Esophagus muscularis mucosa (tissue), 4 donors: Measurements from ENCODE around the gene C1orf159. TPM values are rescaled to one million over a fixed set of nuclear protein-coding genes. Genes with fewer than 3 reads are reported as not detected.

Experiments
- DNase-seq: peaks from one replicate; pipeline ENCODE4 v3.0.0-alpha.2; 2017; ENCODE audit errors: extremely low spot score
- H3K27ac ChIP-seq, 4 donors: fragments of 200-600 bp; sonication (generic); replicated peaks in 1 of 4; 1 replicate in 3 of 4; 2 replicates in 1 of 4; pipeline ENCODE4 v1.5.1; 2016 to 2019; ENCODE audit warnings: mild to moderate bottlenecking in 1 of 4
- H3K27me3 ChIP-seq, 4 donors: fragments of 200-600 bp; sonication (generic); one replicate each; pipeline versions ENCODE4 v1.5.1 to v1.6.0; 2016 to 2019
- H3K36me3 ChIP-seq, 4 donors: fragments of 200-600 bp; sonication (generic); one replicate each; pipeline ENCODE4 v1.5.1; 2016 to 2019
- H3K4me1 ChIP-seq, 4 donors: fragments of 200-600 bp; sonication (generic); one replicate each; pipeline ENCODE4 v1.5.1; 2016 to 2019
- H3K4me3 ChIP-seq, 4 donors: fragments of 200-600 bp; sonication (generic); 1 replicate in 2 of 4; 2 replicates in 2 of 4; pipeline ENCODE4 v1.5.1; 2016 to 2019; ENCODE audit warnings: mild to moderate bottlenecking in 4 of 4, moderate library complexity in 1 of 4
- H3K9me3 ChIP-seq, 4 donors: fragments of 200-600 bp; sonication (generic); 1 replicate in 3 of 4; 2 replicates in 1 of 4; pipeline ENCODE4 v1.5.1; 2016 to 2019
- EP300 ChIP-seq: sonication (generic); formaldehyde crosslinking; IDR thresholded peaks from one replicate; pipeline ENCODE4 v1.6.1; 2017; ENCODE audit warnings: antibody characterized with exemption
- POLR2A ChIP-seq: fragments of 450-650 bp; IDR thresholded peaks from one replicate; pipeline ENCODE4 v1.6.1; 2017; ENCODE audit warnings: antibody characterized with exemption, moderate library complexity, mild to moderate bottlenecking, low read depth
- POLR2AphosphoS5 ChIP-seq, 2 donors: sonication (generic); formaldehyde crosslinking; IDR thresholded peaks; one replicate each; pipeline ENCODE4 v1.6.1; 2017; ENCODE audit warnings: antibody characterized with exemption in 2 of 2
- WGBS: methylation state at CpG from one replicate; pipeline ENCODE4 v1.1.5; 2018; 5-methylcytosine and 5-hydroxymethylcytosine counted together
- intact Hi-C: fragments of 100-400 bp; cut with DNase I; formaldehyde crosslinking; loops from one replicate; pipeline ENCODE4 v1.15.1; 2023
- total RNA-seq, 4 donors: library from RNA; depleted of rRNA; stranded (reverse); fragments of >200 nt; gene quantifications; one replicate each; pipeline versions ENCODE4 v1.1.0 to v1.2.1, GENCODE V29; 2016
- TF ChIP-seq, protein P1 (sequence below), 3 experiments: fragments of 200-600 bp in 2 of 3; fragments of 450-650 bp in 1 of 3; sonication (generic) in 2 of 3; IDR thresholded peaks; one replicate each; pipeline ENCODE4 v1.5.1; 2017 to 2019; ENCODE audit warnings: antibody characterized with exemption in 3 of 3, mild to moderate bottlenecking in 2 of 3, moderate library complexity in 1 of 3

Gene C1orf159
- total RNA-seq, 4 donors from 2014 or later, result 4.2 to 11.9 (median 8.5) TPM

DNA sequence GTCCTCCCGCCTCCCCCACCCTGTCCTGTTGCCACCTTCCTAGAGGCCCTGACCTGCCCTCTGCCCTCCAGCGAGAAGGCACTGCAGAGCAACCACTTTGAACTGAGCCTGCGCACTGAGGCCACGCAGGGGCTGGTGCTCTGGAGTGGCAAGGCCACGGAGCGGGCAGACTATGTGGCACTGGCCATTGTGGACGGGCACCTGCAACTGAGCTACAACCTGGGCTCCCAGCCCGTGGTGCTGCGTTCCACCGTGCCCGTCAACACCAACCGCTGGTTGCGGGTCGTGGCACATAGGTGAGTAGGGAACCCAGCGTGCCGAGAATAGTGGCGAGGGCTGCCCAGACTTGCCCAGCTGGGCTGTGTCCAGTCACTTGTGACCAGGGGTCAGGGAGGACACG lies 62.2 kb downstream of the C1orf159 start:
- WGBS, result 98% methylated on average over 17 of the region's 18 CpGs
- Histone ChIP-seq H3K9me3 (no peaks in the 10 kb centered on the region), H3K36me3 (peaks cover 0 to 63% (median 41%) of the 10 kb centered on the region in 4 donors), H3K4me3 (no peak overlapping the region), H3K4me1 (peaks cover 1 to 7% (median 6%) of the 10 kb centered on the region in 4 donors), H3K27me3 (peaks cover 0 to 24% (median 5%) of the 10 kb centered on the region in 4 donors), H3K27ac (no peak overlapping the region)
- TF ChIP-seq POLR2AphosphoS5 (IDR thresholded peaks at IDR 0.05) (no peak), POLR2A (no peak)
- TF ChIP-seq, protein P1, sequence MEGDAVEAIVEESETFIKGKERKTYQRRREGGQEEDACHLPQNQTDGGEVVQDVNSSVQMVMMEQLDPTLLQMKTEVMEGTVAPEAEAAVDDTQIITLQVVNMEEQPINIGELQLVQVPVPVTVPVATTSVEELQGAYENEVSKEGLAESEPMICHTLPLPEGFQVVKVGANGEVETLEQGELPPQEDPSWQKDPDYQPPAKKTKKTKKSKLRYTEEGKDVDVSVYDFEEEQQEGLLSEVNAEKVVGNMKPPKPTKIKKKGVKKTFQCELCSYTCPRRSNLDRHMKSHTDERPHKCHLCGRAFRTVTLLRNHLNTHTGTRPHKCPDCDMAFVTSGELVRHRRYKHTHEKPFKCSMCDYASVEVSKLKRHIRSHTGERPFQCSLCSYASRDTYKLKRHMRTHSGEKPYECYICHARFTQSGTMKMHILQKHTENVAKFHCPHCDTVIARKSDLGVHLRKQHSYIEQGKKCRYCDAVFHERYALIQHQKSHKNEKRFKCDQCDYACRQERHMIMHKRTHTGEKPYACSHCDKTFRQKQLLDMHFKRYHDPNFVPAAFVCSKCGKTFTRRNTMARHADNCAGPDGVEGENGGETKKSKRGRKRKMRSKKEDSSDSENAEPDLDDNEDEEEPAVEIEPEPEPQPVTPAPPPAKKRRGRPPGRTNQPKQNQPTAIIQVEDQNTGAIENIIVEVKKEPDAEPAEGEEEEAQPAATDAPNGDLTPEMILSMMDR (IDR thresholded peaks at IDR 0.05), result no peak
- intact Hi-C loops, result no loop called here
- no peak for DNase-seq

DNA sequence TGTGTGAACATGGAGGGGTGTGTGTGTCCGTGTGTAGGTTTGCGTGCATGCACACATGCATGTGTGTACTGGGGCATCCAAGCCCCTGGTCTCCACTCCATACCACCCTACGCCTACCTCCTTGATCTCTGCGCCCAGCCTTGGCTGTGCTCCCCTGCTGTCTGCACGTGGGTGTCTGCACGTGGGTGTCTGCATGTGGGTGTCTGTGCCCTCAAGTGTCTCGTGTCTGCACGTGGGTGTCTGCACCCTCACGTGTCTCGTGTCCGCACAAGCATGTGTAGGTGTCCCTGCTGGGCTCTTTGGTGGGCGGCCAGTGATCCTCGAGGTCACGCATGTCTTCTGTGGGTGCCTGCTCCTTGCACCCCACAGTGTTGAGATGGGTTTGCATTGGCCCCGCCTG lies 62.9 kb downstream of the C1orf159 start:
- Histone ChIP-seq H3K36me3 (peaks cover 0 to 65% (median 45%) of the 10 kb centered on the region in 4 donors), H3K4me1 (peaks cover 0 to under 1% (median under 1%) of the 10 kb centered on the region in 4 donors), H3K27ac (no peak overlapping the region), H3K27me3 (peaks cover 0 to 17% (median 2%) of the 10 kb centered on the region in 4 donors), H3K9me3 (no peaks in the 10 kb centered on the region), H3K4me3 (no peak overlapping the region)
- intact Hi-C loops, result no loop called here
- TF ChIP-seq EP300 (no peak), POLR2AphosphoS5 (IDR thresholded peaks at IDR 0.05) (no peak), POLR2A (no peak)
- DNase-seq, result no peak
- 92% methylated on average over 6 of the region's 15 CpGs for WGBS

DNA sequence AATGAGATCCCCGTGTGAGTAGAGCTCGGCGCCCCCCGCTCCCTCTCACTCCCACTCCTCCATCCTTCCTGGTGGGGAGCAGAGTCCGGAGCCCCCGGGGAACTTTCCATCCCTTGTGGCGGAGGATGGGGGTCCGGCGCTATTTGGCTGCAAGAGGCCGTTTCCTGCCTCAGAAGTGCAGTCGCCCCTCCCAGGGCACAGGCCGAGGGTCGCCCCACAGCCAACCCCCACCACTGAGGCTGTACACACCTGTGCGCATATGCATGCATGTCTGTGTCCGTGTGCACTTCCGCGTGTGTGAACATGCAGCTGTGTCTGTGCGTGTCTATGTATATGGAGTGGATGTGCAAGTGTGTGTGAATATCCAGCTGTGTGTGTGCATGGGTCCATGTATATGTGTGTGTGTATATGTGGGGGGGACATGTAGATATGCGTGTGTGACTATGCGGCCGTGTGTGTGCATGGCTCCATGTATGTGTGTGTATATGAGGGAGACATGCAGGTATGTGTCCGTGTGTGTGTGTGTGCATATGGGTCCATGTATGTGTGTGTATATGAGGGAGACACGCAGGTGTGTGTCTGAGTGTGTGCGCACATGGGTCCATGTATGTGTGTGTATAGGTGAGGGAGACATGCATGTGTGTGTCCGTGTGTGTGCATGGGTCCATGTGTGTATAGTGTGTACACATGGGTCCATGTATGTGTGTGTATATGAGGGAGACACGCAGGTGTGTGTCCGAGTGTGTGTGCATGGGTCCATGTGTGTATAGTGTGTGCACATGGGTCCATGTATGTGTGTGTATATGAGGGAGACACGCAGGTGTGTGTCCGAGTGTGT lies 63.7 kb downstream of the C1orf159 start:
- Histone ChIP-seq H3K9me3 (no peaks in the 10 kb centered on the region), H3K27ac (no peak overlapping the region), H3K27me3 (peaks cover 0 to 9% (median 0%) of the 10 kb centered on the region in 4 donors), H3K36me3 (peaks cover 0 to 73% (median 53%) of the 10 kb centered on the region in 4 donors), H3K4me3 (no peak overlapping the region), H3K4me1 (no peaks in the 10 kb centered on the region)
- DNase-seq, result no peak
- WGBS, result 96% methylated on average over 29 of the region's 29 CpGs
- TF ChIP-seq POLR2A, result no peak
- no peak for TF ChIP-seq POLR2AphosphoS5 (IDR thresholded peaks at IDR 0.05)
- no peak for TF ChIP-seq EP300
- TF ChIP-seq, protein P1 (IDR thresholded peaks at IDR 0.05), result no peak
- intact Hi-C loops, result no loop called here

DNA sequence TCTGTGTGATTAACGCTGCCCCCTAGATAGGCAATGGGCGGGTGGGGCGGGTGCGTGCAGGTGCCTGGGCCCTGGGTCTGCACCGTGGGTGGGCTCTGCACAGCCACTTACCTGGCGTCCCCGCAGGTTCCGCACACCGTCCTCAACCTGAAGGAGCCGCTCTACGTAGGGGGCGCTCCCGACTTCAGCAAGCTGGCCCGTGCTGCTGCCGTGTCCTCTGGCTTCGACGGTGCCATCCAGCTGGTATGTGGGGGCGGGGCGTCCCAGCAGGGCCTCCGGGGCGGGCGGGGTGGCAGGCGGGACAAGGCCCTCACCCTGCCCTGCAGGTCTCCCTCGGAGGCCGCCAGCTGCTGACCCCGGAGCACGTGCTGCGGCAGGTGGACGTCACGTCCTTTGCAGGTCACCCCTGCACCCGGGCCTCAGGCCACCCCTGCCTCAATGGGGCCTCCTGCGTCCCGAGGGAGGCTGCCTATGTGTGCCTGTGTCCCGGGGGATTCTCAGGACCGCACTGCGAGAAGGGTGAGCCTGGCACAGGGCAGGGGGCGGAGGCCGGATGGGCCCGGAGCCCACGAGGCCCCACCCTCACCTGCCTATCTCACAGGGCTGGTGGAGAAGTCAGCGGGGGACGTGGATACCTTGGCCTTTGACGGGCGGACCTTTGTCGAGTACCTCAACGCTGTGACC lies 64.6 kb downstream of the C1orf159 start:
- Histone ChIP-seq H3K4me3 (no peak overlapping the region), H3K27ac (no peak overlapping the region), H3K36me3 (peaks cover 0 to 83% (median 63%) of the 10 kb centered on the region in 4 donors), H3K27me3 (no peaks in the 10 kb centered on the region), H3K4me1 (no peaks in the 10 kb centered on the region), H3K9me3 (no peaks in the 10 kb centered on the region)
- 81% methylated on average over 21 of the region's 46 CpGs for WGBS
- DNase-seq, result no peak
- TF ChIP-seq POLR2AphosphoS5 (IDR thresholded peaks at IDR 0.05) (no peak), EP300 (no peak), POLR2A (no peak)
- TF ChIP-seq, protein P1 (IDR thresholded peaks at IDR 0.05), result no peak
- intact Hi-C loops, result no loop called here

DNA sequence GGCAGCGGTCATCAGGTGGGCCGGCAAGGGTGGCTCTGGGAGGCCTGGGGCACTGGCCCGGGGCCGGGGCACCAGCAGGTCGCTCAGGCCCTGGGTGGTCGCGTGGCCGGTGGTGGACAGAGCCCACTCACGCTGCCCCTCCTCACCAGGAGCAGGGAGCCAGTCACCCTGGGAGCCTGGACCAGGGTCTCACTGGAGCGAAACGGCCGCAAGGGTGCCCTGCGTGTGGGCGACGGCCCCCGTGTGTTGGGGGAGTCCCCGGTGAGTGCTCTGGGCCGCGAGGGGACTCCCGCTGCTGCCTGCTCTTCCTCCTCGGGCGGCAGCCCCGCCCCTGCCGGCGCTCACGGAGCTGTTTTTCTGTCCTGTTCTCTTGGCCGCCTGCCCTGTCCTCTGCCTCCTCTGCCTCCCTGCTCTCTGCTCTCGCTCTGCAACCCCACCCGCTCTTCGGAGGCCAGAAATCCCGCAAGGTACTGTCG lies 65.3 kb downstream of the C1orf159 start:
- no peak overlapping the region for H3K27ac ChIP-seq
- H3K27me3 ChIP-seq, result no peaks in the 10 kb centered on the region
- no peak for DNase-seq
- H3K9me3 ChIP-seq, result no peaks in the 10 kb centered on the region
- TF ChIP-seq POLR2A, result no peak
- TF ChIP-seq EP300, result no peak
- TF ChIP-seq POLR2AphosphoS5 (IDR thresholded peaks at IDR 0.05), result no peak
- TF ChIP-seq, protein P1 (IDR thresholded peaks at IDR 0.05), result no peak
- 94% methylated on average over 26 of the region's 32 CpGs for WGBS
- H3K4me1 ChIP-seq, result no peaks in the 10 kb centered on the region
- no peak overlapping the region for H3K4me3 ChIP-seq
- H3K36me3 ChIP-seq, result peaks cover 0 to 89% (median 69%) of the 10 kb centered on the region in 4 donors
- intact Hi-C loops, result no loop called here
